NCI-H146 (cell line): ENCODE measurements around the gene WDR20.
A peak's percentile ranks its signal among the peaks of the same experiment; 100 is the strongest.

Source experiments
- DNase-seq: peaks from one replicate; lab custom pipeline; 2025; lab: John Stamatoyannopoulos, UW

WDR20 gene

GRCh38 chr14:102218688-102219087 lies 79.0 kb downstream of the WDR20 start:
- no peak for DNase-seq

GRCh38 chr14:102219316-102219715 lies 79.6 kb downstream of the WDR20 start:
- no peak for DNase-seq

- DNase-seq, result no peak
Observed at GRCh38 chr14:102220031-102220430, 80.3 kb downstream of the WDR20 start.

GRCh38 chr14:102221026-102221425 lies 81.3 kb downstream of the WDR20 start:
- DNase-seq, result no peak

GRCh38 chr14:102222009-102222575 lies 82.4 kb downstream of the WDR20 start:
- DNase-seq, result no peak

GRCh38 chr14:102222751-102223150 lies 83.1 kb downstream of the WDR20 start:
- DNase-seq, result no peak

GRCh38 chr14:102223682-102224081 lies 84.0 kb downstream of the WDR20 start:
- no peak for DNase-seq

GRCh38 chr14:102225386-102225785 lies 85.7 kb downstream of the WDR20 start:
- no peak for DNase-seq

- DNase-seq, result no peak
Observed at GRCh38 chr14:102225936-102226335, 86.2 kb downstream of the WDR20 start.

GRCh38 chr14:102226356-102227125 lies 86.8 kb downstream of the WDR20 start:
- DNase-seq, result no peak

GRCh38 chr14:102227184-102227964 lies 87.7 kb downstream of the WDR20 start:
- no peak for DNase-seq

- DNase-seq, result no peak
Observed at GRCh38 chr14:102229071-102229738, 89.5 kb downstream of the WDR20 start.

- DNase-seq, result no peak
Observed at GRCh38 chr14:102229739-102230092, 90.0 kb downstream of the WDR20 start.

GRCh38 chr14:102230481-102231210 lies 90.9 kb downstream of the WDR20 start:
- no peak for DNase-seq

GRCh38 chr14:102231476-102232347 lies 92.0 kb downstream of the WDR20 start:
- DNase-seq, result no peak

GRCh38 chr14:102232348-102232625 lies 92.6 kb downstream of the WDR20 start:
- no peak for DNase-seq

GRCh38 chr14:102233081-102233480 lies 93.4 kb downstream of the WDR20 start:
- no peak for DNase-seq

- no peak for DNase-seq
Observed at GRCh38 chr14:102234331-102235264, 94.9 kb downstream of the WDR20 start.

GRCh38 chr14:102235275-102235897 lies 95.7 kb downstream of the WDR20 start:
- DNase-seq, result peak; percentile 70

- no peak for DNase-seq
Observed at GRCh38 chr14:102236026-102236425, 96.3 kb downstream of the WDR20 start.
